Suprapubic skin (tissue), 4 donors: ENCODE data around the gene FRY. TPM values are rescaled to one million over a fixed set of nuclear protein-coding genes. Genes with fewer than 3 reads are reported as not detected.

Experiments used
- DNase-seq, 2 donors: peaks; one replicate each; pipeline ENCODE4 v3.0.0-alpha.2; 2019; ENCODE audit warnings: low spot score in 2 of 2
- H3K27ac ChIP-seq: fragments of 200-600 bp; sonication (generic); one replicate; pipeline ENCODE4 v1.5.1; 2019
- H3K27me3 ChIP-seq: fragments of 200-600 bp; sonication (generic); one replicate; pipeline ENCODE4 v1.5.1; 2019
- H3K36me3 ChIP-seq: fragments of 200-600 bp; sonication (generic); one replicate; pipeline ENCODE4 v1.5.1; 2019
- H3K4me1 ChIP-seq: fragments of 200-600 bp; sonication (generic); one replicate; pipeline ENCODE4 v1.5.1; 2019
- H3K4me3 ChIP-seq: fragments of 200-600 bp; sonication (generic); one replicate; pipeline ENCODE4 v1.5.1; 2019; ENCODE audit warnings: mild to moderate bottlenecking
- H3K9me3 ChIP-seq: fragments of 200-600 bp; sonication (generic); one replicate; pipeline ENCODE4 v1.5.1; 2019
- EP300 ChIP-seq: sonication (generic); formaldehyde crosslinking; IDR thresholded peaks from one replicate; pipeline ENCODE4 v1.6.1; 2017; ENCODE audit warnings: antibody characterized with exemption
- POLR2A ChIP-seq, 2 donors: fragments of 450-650 bp; IDR thresholded peaks; one replicate each; pipeline ENCODE4 v1.6.1; 2017; ENCODE audit warnings: antibody characterized with exemption in 2 of 2, mild to moderate bottlenecking in 2 of 2, moderate library complexity in 2 of 2
- POLR2AphosphoS5 ChIP-seq, 3 donors: sonication (generic); formaldehyde crosslinking; IDR thresholded peaks; one replicate each; pipeline ENCODE4 v1.6.1; 2017; ENCODE audit warnings: antibody characterized with exemption in 3 of 3
- WGBS: methylation state at CpG from one replicate; pipeline ENCODE4 v1.1.5; 2018; 5-methylcytosine and 5-hydroxymethylcytosine counted together
- total RNA-seq, 4 donors: library from RNA; depleted of rRNA; stranded (reverse); fragments of >200 nt; gene quantifications; one replicate each; pipeline ENCODE4 v1.1.0, GENCODE V29; 2016
- TF ChIP-seq, protein P1 (sequence below), 2 donors: fragments of 200-600 bp in 1 of 2; fragments of 450-650 bp in 1 of 2; sonication (generic) in 1 of 2; IDR thresholded peaks; one replicate each; pipeline ENCODE4 v1.5.1; 2016 to 2019; ENCODE audit warnings: antibody characterized with exemption in 2 of 2, mild to moderate bottlenecking in 1 of 2, moderate library complexity in 1 of 2

The FRY gene
- total RNA-seq, 4 donors from 2014 or later, result 22.5 to 39.6 (median 26.8) TPM

DNA sequence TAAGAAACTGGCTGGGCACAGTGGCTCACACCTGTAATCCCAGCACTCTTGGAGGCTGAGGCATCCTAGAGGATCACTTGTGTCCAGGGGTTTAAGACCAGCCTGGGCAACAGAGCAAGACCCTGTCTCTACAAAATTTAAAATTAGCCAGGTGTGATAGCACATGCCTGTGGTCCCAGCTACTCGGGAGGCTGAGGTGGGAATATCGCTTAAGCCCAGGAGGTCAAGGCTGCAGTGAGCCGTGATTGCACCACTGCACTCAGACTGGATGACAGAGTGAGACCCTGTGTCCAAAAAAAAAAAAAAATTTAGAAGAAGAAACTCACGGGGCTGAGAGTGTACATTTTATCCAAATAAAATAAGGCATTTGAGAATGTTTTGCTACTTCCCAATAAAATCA lies 224.7 kb downstream of the FRY start:
- Histone ChIP-seq H3K27ac (no peak overlapping the region), H3K4me1 (peaks cover 9% of the 10 kb centered on the region), H3K27me3 (no peaks in the 10 kb centered on the region), H3K36me3 (peaks cover 3% of the 10 kb centered on the region), H3K4me3 (no peak overlapping the region), H3K9me3 (no peaks in the 10 kb centered on the region)
- no peak for DNase-seq
- 86% methylated on average over 4 of the region's 4 CpGs for WGBS
- no peak for TF ChIP-seq POLR2AphosphoS5 (IDR thresholded peaks at IDR 0.05)
- TF ChIP-seq, protein P1, sequence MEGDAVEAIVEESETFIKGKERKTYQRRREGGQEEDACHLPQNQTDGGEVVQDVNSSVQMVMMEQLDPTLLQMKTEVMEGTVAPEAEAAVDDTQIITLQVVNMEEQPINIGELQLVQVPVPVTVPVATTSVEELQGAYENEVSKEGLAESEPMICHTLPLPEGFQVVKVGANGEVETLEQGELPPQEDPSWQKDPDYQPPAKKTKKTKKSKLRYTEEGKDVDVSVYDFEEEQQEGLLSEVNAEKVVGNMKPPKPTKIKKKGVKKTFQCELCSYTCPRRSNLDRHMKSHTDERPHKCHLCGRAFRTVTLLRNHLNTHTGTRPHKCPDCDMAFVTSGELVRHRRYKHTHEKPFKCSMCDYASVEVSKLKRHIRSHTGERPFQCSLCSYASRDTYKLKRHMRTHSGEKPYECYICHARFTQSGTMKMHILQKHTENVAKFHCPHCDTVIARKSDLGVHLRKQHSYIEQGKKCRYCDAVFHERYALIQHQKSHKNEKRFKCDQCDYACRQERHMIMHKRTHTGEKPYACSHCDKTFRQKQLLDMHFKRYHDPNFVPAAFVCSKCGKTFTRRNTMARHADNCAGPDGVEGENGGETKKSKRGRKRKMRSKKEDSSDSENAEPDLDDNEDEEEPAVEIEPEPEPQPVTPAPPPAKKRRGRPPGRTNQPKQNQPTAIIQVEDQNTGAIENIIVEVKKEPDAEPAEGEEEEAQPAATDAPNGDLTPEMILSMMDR (IDR thresholded peaks at IDR 0.05), result no peak
- TF ChIP-seq POLR2A (IDR thresholded peaks at IDR 0.05), result no peak
- no peak for TF ChIP-seq EP300

DNA sequence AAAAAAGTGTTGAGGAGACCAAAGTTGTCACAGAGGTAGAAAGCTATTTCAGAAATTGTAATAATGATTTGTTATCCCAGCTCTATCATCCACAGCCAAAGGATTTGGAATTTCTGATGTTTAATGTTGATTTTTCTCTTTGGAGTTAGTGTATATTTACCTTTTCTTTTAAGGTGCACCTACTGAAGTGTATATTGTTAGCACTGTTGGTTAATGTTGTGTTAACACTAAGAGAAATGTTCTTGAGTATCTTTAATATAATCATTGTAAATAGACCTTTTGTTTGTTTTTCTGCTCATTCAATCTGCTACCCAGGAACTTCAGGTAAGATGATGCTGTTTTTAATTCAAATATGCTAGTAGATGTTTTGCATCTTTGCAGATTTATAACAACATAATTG lies 226.1 kb downstream of the FRY start:
- Histone ChIP-seq H3K4me3 (no peak overlapping the region), H3K27ac (no peak overlapping the region), H3K27me3 (no peaks in the 10 kb centered on the region), H3K4me1 (peaks cover 16% of the 10 kb centered on the region), H3K9me3 (no peaks in the 10 kb centered on the region), H3K36me3 (peaks cover 3% of the 10 kb centered on the region)
- DNase-seq, result no peak
- TF ChIP-seq, protein P1 (IDR thresholded peaks at IDR 0.05), result no peak
- no peak for TF ChIP-seq POLR2A (IDR thresholded peaks at IDR 0.05)
- TF ChIP-seq EP300, result no peak
- no peak for TF ChIP-seq POLR2AphosphoS5 (IDR thresholded peaks at IDR 0.05)

DNA sequence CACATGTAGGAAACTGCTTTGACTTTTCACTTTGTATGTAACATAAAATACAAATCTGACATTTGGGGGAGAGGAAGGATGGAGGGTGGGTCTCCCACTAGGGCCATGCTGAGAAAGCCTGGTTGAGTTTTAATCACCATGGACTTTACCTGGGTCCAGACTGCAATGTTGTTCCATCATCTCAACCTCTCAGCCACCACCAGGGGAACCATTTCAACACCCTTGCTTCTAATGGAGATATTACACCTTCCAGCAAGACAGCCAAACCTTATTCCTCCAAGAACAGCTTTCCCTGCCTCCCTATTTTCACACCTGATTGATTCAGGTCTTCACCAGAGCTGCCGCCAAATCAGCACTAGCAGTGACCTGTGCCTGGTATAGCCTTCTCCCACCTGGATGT lies 227.5 kb downstream of the FRY start:
- H3K36me3 ChIP-seq, result peaks cover 3% of the 10 kb centered on the region
- DNase-seq, result no peak
- WGBS, result 100% methylated on average over 1 of the region's 1 CpG
- no peaks in the 10 kb centered on the region for H3K9me3 ChIP-seq
- peaks cover 16% of the 10 kb centered on the region for H3K4me1 ChIP-seq
- no peaks in the 10 kb centered on the region for H3K27me3 ChIP-seq
- no peak overlapping the region for H3K27ac ChIP-seq
- no peak overlapping the region for H3K4me3 ChIP-seq
- no peak for TF ChIP-seq POLR2A (IDR thresholded peaks at IDR 0.05)
- TF ChIP-seq, protein P1 (IDR thresholded peaks at IDR 0.05), result no peak
- TF ChIP-seq POLR2AphosphoS5 (IDR thresholded peaks at IDR 0.05), result no peak
- TF ChIP-seq EP300, result no peak

DNA sequence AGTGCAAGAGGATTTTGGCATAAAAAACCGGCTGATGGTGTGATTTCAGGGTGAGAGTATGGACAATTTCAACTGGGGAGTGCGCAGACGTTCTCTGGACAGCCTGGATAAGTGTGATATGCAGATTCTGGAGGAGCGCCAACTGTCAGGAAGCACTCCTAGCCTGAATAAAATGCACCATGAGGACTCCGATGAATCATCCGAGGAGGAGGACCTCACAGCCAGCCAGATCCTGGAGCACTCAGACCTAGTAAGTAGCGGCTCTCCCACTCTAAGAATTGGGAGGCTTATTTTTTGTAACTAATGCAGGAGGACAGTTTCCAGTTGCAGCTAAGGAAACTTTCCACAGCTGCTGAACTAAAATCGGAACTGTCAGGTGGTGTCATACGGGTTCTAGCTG lies 230.0 kb downstream of the FRY start:
- Histone ChIP-seq H3K27ac (no peak overlapping the region), H3K27me3 (no peaks in the 10 kb centered on the region), H3K36me3 (peaks cover 11% of the 10 kb centered on the region), H3K4me1 (peaks cover 8% of the 10 kb centered on the region), H3K9me3 (no peaks in the 10 kb centered on the region), H3K4me3 (no peak overlapping the region)
- TF ChIP-seq POLR2AphosphoS5 (IDR thresholded peaks at IDR 0.05), result no peak
- TF ChIP-seq, protein P1 (IDR thresholded peaks at IDR 0.05), result no peak
- no peak for TF ChIP-seq POLR2A (IDR thresholded peaks at IDR 0.05)
- no peak for TF ChIP-seq EP300
- WGBS, result 34% methylated on average over 9 of the region's 9 CpGs
- DNase-seq, result no peak

DNA sequence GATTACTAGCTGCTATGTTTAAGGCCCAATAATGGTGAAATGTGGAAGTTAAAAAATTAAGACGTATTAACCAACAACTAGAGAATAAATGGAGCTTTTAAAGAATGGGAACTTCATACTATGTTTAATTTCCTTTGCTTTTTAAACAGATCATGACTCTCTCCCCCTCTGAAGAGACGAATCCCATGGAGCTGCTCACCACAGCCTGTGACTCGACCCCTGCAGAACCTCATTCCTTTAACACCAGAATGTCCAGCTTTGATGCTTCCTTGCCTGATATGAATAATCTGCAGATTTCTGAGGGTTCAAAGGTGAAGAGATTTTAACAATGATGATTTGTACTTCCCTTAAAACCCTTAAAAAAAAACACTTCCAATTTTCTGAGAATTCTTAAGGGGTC lies 230.6 kb downstream of the FRY start:
- Histone ChIP-seq H3K9me3 (no peaks in the 10 kb centered on the region), H3K27me3 (no peaks in the 10 kb centered on the region), H3K36me3 (peaks cover 17% of the 10 kb centered on the region), H3K4me1 (peaks cover 8% of the 10 kb centered on the region), H3K4me3 (no peak overlapping the region), H3K27ac (no peak overlapping the region)
- no peak for TF ChIP-seq POLR2A (IDR thresholded peaks at IDR 0.05)
- TF ChIP-seq, protein P1 (IDR thresholded peaks at IDR 0.05), result no peak
- no peak for TF ChIP-seq POLR2AphosphoS5 (IDR thresholded peaks at IDR 0.05)
- TF ChIP-seq EP300, result no peak
- no peak for DNase-seq
- 63% methylated on average over 3 of the region's 3 CpGs for WGBS
